GM12878 (cell line): ENCODE measurements around the gene ZFP28. TPM values are rescaled to one million over a fixed set of nuclear protein-coding genes. Genes with fewer than 3 reads are reported as not detected.

Experiments used
- ATAC-seq: fragments of 200-7000 bp; cut with Tn5 transposase; 3 replicates; pipeline ENCODE4 v1.9.1; 2020; ENCODE audit warnings: mild to moderate bottlenecking, moderate library complexity
- BruUV-seq: library from RNA; stranded (reverse); fragments of 400-500 nt; replicated peaks from 2 replicates; lab custom pipeline; 2021; lab: Mats Ljungman, UMichigan
- CTCF ChIA-PET: fragments of 300-600 bp; sonication (Branson Sonifier 250); formaldehyde crosslinking; extraction: SDS; loops from one replicate; lab custom pipeline; 2021; ENCODE audit warnings: inconsistent platforms; lab: Yijun Ruan, JAX
- POLR2A ChIA-PET: fragments of 350-600 bp; formaldehyde crosslinking; extraction: SDS; loops from one replicate; lab custom pipeline; 2021; ENCODE audit warnings: inconsistent platforms; lab: Charles Lee
- RAD21 ChIA-PET: fragments of 300-600 bp; sonication (Branson Sonifier 250); formaldehyde crosslinking; loops from one replicate; lab custom pipeline; 2023; ENCODE audit warnings: antibody characterized with exemption; ENCODE audit not compliant: unreplicated experiment; lab: Charles Lee
- SMC1A ChIA-PET: fragments of 300-600 bp; sonication (Branson Sonifier 250); formaldehyde crosslinking; loops from one replicate; lab custom pipeline; 2023; ENCODE audit not compliant: unreplicated experiment, uncharacterized antibody; lab: Charles Lee
- DNase-seq: peaks from one replicate; pipeline ENCODE4 v3.0.0-alpha.2; 2011; ENCODE audit warnings: low read depth, low spot score
- FAIRE-seq: peaks from 3 replicates; lab custom pipeline; 2011; peaks lifted over from hg19 to GRCh38; lab: Jason Lieb, UNC
- H2AFZ ChIP-seq: 2 replicates; pipeline ENCODE4 v1.6.0; 2011; ENCODE audit warnings: low read depth, low read length, control low read depth; ENCODE audit not compliant: control insufficient read depth
- H3K27ac ChIP-seq: 2 replicates; pipeline ENCODE4 v1.5.1; 2011; ENCODE audit warnings: control low read depth; ENCODE audit not compliant: control insufficient read depth, insufficient read depth
- H3K27me3 ChIP-seq, 2 experiments: replicated peaks in 1 of 2; 2 replicates each; pipeline versions ENCODE4 v1.6.0 to v1.6.1; 2011; ENCODE audit warnings: low read length in 1 of 2; ENCODE audit not compliant: control insufficient read depth in 2 of 2, insufficient read depth in 2 of 2
- H3K36me3 ChIP-seq, 2 experiments: 2 replicates each; pipeline ENCODE4 v1.5.1; 2011; ENCODE audit warnings: low read length in 1 of 2; ENCODE audit not compliant: control insufficient read depth in 2 of 2, insufficient read depth in 2 of 2
- H3K4me1 ChIP-seq: 2 replicates; pipeline ENCODE4 v1.6.1; 2011; ENCODE audit warnings: mild to moderate bottlenecking, low read length, moderate library complexity, mixed read lengths; ENCODE audit not compliant: control insufficient read depth, insufficient read depth
- H3K4me2 ChIP-seq: 2 replicates; pipeline ENCODE4 v1.6.0; 2011; ENCODE audit warnings: control low read depth; ENCODE audit not compliant: control insufficient read depth, insufficient read depth
- H3K4me3 ChIP-seq: fragments of 200-600 bp; sonication (generic); 2 replicates; pipeline ENCODE4 v1.5.1; 2016
- H3K79me2 ChIP-seq: 2 replicates; pipeline ENCODE4 v1.6.0; 2011; ENCODE audit warnings: low read length; ENCODE audit not compliant: control insufficient read depth, insufficient read depth
- H3K9ac ChIP-seq: 2 replicates; pipeline ENCODE4 v1.8.0; 2011; ENCODE audit warnings: low read length, control low read depth, mixed read lengths; ENCODE audit not compliant: control insufficient read depth, insufficient read depth
- H3K9me3 ChIP-seq: replicated peaks from 3 replicates; pipeline ENCODE4 v1.5.1; 2011; ENCODE audit warnings: mild to moderate bottlenecking, low read length; ENCODE audit not compliant: control insufficient read depth, insufficient read depth
- H4K20me1 ChIP-seq: 2 replicates; pipeline ENCODE4 v1.6.0; 2011; ENCODE audit not compliant: control insufficient read depth, insufficient read depth
- ATF7 ChIP-seq: fragments of 450-650 bp; IDR thresholded peaks from 2 replicates; pipeline ENCODE4 v1.6.1; 2016; ENCODE audit warnings: low read depth, mild to moderate bottlenecking
- DPF2 ChIP-seq: fragments of 450-650 bp; IDR thresholded peaks from 2 replicates; pipeline ENCODE4 v1.6.1; 2017; ENCODE audit warnings: mild to moderate bottlenecking
- EED ChIP-seq: sonication (generic); IDR thresholded peaks from 2 replicates; pipeline ENCODE4 v1.6.1; 2016; ENCODE audit warnings: antibody characterized with exemption, low read depth
- HDGF ChIP-seq: fragments of 450-650 bp; IDR thresholded peaks from 2 replicates; pipeline ENCODE4 v1.6.1; 2016; ENCODE audit warnings: antibody characterized with exemption
- KDM1A ChIP-seq: fragments of 200-600 bp; sonication (generic); IDR thresholded peaks from 2 replicates; pipeline ENCODE4 v1.6.1; 2016; ENCODE audit warnings: borderline replicate concordance
- LARP7 ChIP-seq: fragments of 450-650 bp; IDR thresholded peaks from 2 replicates; pipeline ENCODE4 v1.6.1; 2017; ENCODE audit warnings: mild to moderate bottlenecking
- NBN ChIP-seq: fragments of 450-650 bp; IDR thresholded peaks from 2 replicates; pipeline ENCODE4 v1.6.1; 2016
- NR2F1 ChIP-seq: fragments of 450-650 bp; conservative IDR thresholded peaks from 2 replicates; pipeline ENCODE4 v1.6.1; 2017; ENCODE audit warnings: mild to moderate bottlenecking
- POU2F2 ChIP-seq: IDR thresholded peaks from 3 replicates; pipeline ENCODE4 v1.6.1; 2011; ENCODE audit warnings: low read depth, mild to moderate bottlenecking, low read length, borderline replicate concordance
- SMAD5 ChIP-seq: IDR thresholded peaks from 2 replicates; pipeline ENCODE4 v1.6.1; 2016; ENCODE audit warnings: antibody characterized with exemption, low read depth
- SMARCA5 ChIP-seq: fragments of 450-650 bp; IDR thresholded peaks from 2 replicates; pipeline ENCODE4 v1.6.1; 2017; ENCODE audit warnings: mild to moderate bottlenecking
- ZNF384 ChIP-seq: IDR thresholded peaks from 2 replicates; pipeline ENCODE4 v1.6.1; 2012; ENCODE audit warnings: low read depth, mild to moderate bottlenecking, low read length, improper control_type of control experiment, borderline replicate concordance
- WGBS: methylation state at CpG from one replicate; pipeline ENCODE4 v1.1.6; 2016; ENCODE audit warnings: low lambda C conversion rate; ENCODE audit not compliant: insufficient replicate concordance, insufficient coverage; ENCODE audit errors: missing lambda C conversion rate; 5-methylcytosine and 5-hydroxymethylcytosine counted together
- in situ Hi-C: fragments of 300-500 bp; cut with MboI; formaldehyde crosslinking; loops from 9 replicates; pipeline ENCODE4 v1.14.3; 2018; ENCODE audit warnings: mixed read lengths
- intact Hi-C: fragments of 100-400 bp; cut with micrococcal nuclease; formaldehyde crosslinking; loops from one replicate; pipeline ENCODE4 v1.14.2; 2022; ENCODE audit not compliant: unreplicated experiment
- polyA plus RNA-seq, 11 experiments: library from polyadenylated mRNA; depleted of rRNA in 4 of 11; unstranded in 6 of 11; stranded (reverse) in 5 of 11; fragments of >200 nt; fragmentation: Nextera tagmentation in 4 of 11; fragmentation: Illumina TruSeq in 1 of 11; extraction: Ambion mirVana in 4 of 11; extraction: Trizol in 1 of 11; gene quantifications; 1 replicate in 1 of 11; 2 replicates in 10 of 11; pipeline versions ENCODE4 v1.2.1 to v1.2.3, GENCODE V29; 2011 to 2016; ENCODE audit warnings: inconsistent platforms in 2 of 11, missing spikeins in 2 of 11, low read depth in 1 of 11
- total RNA-seq, 4 experiments: library from RNA; depleted of rRNA in 3 of 4; stranded (reverse); fragments of >200 nt in 3 of 4; fragmentation: Illumina TruSeq in 1 of 4; extraction: Trizol in 1 of 4; gene quantifications; 2 replicates each; pipeline versions ENCODE4 v1.2.1 to v1.2.3, GENCODE V29; 2013 to 2021
- TF ChIP-seq, protein P1 (sequence below): fragments of 450-650 bp; IDR thresholded peaks from 2 replicates; pipeline ENCODE4 v1.6.1; 2016; ENCODE audit warnings: mild to moderate bottlenecking

The ZFP28 gene
- total and polyA plus RNA-seq, 10 of the 15 experiments (the other 5 are each of a cell fraction or from before 2014, with no cell fraction given) = 0.01 to 0.13 (median 0.05) TPM; not detected in 2

DNA sequence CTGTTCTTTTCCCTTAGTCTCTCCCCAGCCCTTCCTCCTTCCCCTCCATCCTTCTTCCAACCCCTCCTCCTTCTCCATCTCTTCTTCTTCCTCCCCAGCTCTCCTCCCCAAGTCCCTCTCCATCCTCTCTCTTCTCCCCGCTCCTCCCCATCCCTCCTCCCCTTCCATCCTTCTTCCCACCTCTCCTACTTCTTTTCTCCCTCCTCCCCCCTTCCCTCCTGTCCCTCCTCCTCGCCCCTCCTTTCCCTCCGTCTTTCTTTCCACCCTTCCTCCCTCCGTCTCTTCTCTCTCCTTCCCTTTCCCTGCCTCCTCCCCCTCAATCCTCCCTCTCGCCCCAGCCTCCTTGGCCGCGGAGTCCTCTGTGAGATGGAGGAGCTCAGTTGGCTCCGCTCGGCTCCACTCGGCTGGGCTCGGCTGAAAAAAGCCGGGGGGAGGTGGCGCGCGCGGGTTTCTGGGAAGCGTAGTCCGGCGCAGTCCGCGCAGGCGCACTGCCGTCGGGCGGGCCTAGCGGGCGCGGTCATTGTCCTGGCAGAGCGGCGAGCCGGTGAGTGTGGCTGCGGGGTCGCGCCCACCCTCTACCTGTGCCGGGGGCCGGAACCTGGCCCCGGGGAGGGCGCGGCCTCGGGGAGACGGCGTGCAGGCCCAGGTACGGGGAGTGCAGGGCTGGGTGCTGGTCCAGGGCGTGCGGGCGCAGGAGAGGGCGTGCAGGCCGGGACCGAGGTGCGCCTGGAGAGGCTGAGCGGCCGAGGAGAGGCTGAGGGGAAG lies 56.2 kb downstream of the ZFP28 start, which contains the start of gene ZNF71 (continued):
- TF ChIP-seq, protein P1, sequence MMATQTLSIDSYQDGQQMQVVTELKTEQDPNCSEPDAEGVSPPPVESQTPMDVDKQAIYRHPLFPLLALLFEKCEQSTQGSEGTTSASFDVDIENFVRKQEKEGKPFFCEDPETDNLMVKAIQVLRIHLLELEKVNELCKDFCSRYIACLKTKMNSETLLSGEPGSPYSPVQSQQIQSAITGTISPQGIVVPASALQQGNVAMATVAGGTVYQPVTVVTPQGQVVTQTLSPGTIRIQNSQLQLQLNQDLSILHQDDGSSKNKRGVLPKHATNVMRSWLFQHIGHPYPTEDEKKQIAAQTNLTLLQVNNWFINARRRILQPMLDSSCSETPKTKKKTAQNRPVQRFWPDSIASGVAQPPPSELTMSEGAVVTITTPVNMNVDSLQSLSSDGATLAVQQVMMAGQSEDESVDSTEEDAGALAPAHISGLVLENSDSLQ = peak; percentile 44; the same call in 1 of the 2 replicates
- TF ChIP-seq NBN = 0 out of 2 replicates have a peak, but pooled peaks have one; percentile 65
- TF ChIP-seq LARP7 = peak; percentile 76
- TF ChIP-seq ATF7 = 0 out of 2 replicates have a peak, but pooled peaks have one; percentile 17
- no peak for TF ChIP-seq EED
- TF ChIP-seq NR2F1 = 0 out of 2 replicates have a peak, but pooled peaks have one; percentile 27

DNA sequence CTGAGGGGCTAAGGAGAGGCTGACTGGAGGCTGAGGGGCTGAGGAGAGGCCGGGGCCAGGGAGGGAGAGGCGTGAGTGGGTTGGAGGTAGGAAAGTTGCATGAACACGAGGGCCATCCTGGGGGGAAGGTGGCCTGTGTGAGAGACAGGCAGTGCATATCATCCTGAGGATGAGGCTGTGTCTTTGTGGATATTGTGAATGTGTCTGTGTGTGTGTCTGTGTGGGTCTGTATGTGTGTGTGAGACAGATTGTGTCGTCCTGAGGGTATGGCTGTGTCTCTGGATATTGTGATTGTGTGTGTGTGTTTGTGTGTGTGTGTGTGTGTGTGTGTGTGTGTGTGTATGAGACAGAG lies 56.8 kb downstream of the ZFP28 start:
- no peak for FAIRE-seq
- ChIA-PET RAD21 (no interaction called here), SMC1A (interaction anchor here (0.6 kb wide), 1 partner anchor 55 kb away, joined by 3 read pairs; no protein-coding TSS in a partner anchor), POLR2A (no interaction called here), CTCF (no interaction called here)
- no peaks in the 10 kb centered on the region; the same call in 1 of the 2 replicates for H3K4me1 ChIP-seq
- no peaks in the 10 kb centered on the region; the same call in 1 of the 3 replicates for H3K9me3 ChIP-seq
- H3K4me3 ChIP-seq = peak overlapping the region; percentile 79
- no peaks in the 10 kb centered on the region for H3K27me3 ChIP-seq
- H3K36me3 ChIP-seq = no peaks in the 10 kb centered on the region
- peak overlapping the region; percentile 62 for H3K9ac ChIP-seq
- WGBS = 7% methylated on average over 3 of the region's 4 CpGs
- BruUV-seq = no TSS peak
- H3K27ac ChIP-seq = no peak overlapping the region
- ATAC-seq = peak; percentile 59
- no peak for DNase-seq
- H3K4me2 ChIP-seq = peak overlapping the region; percentile 68
- H3K79me2 ChIP-seq = peaks cover 2% of the 10 kb centered on the region; the same call in 1 of the 2 replicates
- TF ChIP-seq SMAD5 = no peak
- no peak for TF ChIP-seq POU2F2
- 0 out of 2 replicates have a peak, but pooled peaks have one; percentile 19 for TF ChIP-seq NBN
- TF ChIP-seq DPF2 = no peak
- no peak for TF ChIP-seq KDM1A
- no peak for TF ChIP-seq ZNF384
- TF ChIP-seq, protein P1 = peak; percentile 6; the same call in 1 of the 2 replicates
- TF ChIP-seq SMARCA5 = 0 out of 2 replicates have a peak, but pooled peaks have one; percentile 1
- 0 out of 2 replicates have a peak, but pooled peaks have one; percentile 64 for TF ChIP-seq HDGF
- peak overlapping the region; percentile 16 for H2AFZ ChIP-seq
- intact Hi-C loops (no loop called here), in situ Hi-C loops (no loop called here)
- no peaks in the 10 kb centered on the region for H4K20me1 ChIP-seq
